ENCODE data around the gene IL5RA. TPM values are rescaled to one million over a fixed set of nuclear protein-coding genes. Genes with fewer than 3 reads are reported as not detected.

Gene IL5RA
- total RNA-seq, 4 donors from 2014 or later, result 0.10 TPM; not detected in 3

DNA sequence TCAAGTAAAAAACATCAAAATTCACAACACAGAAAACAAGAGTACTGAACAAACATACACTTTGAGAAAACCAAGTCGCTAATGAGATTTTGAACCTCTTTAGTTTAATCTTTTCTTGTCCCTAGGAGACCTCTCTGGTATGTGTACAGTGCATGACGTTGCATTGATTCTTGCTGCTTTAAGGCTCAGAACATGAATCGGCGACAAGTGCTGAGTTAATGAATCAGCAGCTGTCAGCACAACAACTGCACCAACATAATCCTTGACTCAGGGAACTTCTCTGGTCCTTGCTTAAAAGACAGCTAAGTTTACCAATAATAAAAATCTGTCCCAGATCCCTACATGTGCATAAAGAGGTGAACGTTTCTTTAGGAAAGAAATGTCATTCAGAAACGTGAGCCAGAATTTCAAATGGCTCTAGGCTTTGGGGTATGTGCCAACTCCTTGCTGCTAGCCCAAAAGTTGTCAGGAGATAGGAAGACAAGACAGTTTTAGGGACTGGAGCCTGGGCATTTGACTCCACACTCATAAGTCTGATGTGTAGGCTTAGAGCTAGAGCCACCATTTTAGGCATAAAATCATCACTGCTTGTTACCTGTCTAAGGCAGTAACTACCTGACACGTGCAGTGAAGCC lies 86.9 kb downstream of the IL5RA start:
- no peak overlapping the region for H3K4me3 ChIP-seq (ENCODE audit: low read depth, poor library complexity, severe bottlenecking)
- TF ChIP-seq POLR2A (IDR thresholded peaks at IDR 0.05), result no peak
- TF ChIP-seq, protein P1, sequence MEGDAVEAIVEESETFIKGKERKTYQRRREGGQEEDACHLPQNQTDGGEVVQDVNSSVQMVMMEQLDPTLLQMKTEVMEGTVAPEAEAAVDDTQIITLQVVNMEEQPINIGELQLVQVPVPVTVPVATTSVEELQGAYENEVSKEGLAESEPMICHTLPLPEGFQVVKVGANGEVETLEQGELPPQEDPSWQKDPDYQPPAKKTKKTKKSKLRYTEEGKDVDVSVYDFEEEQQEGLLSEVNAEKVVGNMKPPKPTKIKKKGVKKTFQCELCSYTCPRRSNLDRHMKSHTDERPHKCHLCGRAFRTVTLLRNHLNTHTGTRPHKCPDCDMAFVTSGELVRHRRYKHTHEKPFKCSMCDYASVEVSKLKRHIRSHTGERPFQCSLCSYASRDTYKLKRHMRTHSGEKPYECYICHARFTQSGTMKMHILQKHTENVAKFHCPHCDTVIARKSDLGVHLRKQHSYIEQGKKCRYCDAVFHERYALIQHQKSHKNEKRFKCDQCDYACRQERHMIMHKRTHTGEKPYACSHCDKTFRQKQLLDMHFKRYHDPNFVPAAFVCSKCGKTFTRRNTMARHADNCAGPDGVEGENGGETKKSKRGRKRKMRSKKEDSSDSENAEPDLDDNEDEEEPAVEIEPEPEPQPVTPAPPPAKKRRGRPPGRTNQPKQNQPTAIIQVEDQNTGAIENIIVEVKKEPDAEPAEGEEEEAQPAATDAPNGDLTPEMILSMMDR (IDR thresholded peaks at IDR 0.05), result no peak
- intact Hi-C loops (cut with DNase I; ENCODE audit: low total_unique reads), result no loop called here
- 39 to 50% methylated on average over 7 of the region's 7 CpGs for WGBS, 2 donors
- no peak for DNase-seq (ENCODE audit: low spot score in 2 of 2)

DNA sequence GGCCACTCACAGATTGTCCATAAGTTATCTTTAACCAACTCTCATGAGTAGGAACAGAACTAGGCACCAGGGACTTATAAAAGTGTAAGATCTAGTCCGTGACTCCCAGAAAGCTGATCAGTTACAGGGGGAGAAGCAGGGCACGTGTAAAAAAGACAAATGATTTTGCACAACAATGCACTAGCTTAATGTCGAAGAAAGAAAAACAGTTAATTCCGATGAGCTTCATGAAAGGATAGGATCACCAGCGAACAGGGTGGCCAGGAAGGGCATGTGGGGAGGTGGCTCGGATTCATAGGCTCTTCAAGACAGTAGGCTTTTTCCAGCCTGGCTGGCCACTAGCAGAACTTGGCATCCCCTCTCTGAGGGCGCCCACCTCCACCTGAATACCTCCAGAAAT lies 90.0 kb downstream of the IL5RA start:
- 85 to 87% methylated on average over 7 of the region's 7 CpGs for WGBS, 2 donors
- H3K4me3 ChIP-seq (ENCODE audit: low read depth, poor library complexity, severe bottlenecking), result no peak overlapping the region
- intact Hi-C loops (cut with DNase I; ENCODE audit: low total_unique reads), result no loop called here
- no peak for DNase-seq (ENCODE audit: low spot score in 2 of 2)
- TF ChIP-seq, protein P1 (IDR thresholded peaks at IDR 0.05), result no peak
- TF ChIP-seq POLR2A (IDR thresholded peaks at IDR 0.05), result no peak

Other genes with a start within 250 kb of the IL5RA start
- 10 to 100 TPM in 1 of 4 donors, 1 to 10 TPM in 3; 5.9 to 14.5 (median 7.8) TPM for gene TRNT1, start 16.6 kb upstream of the IL5RA start, total RNA-seq
- gene CRBN, start 69.3 kb upstream of the IL5RA start, total RNA-seq, result 10 to 100 TPM; 46.2 to 87.2 (median 56.5) TPM